ENCODE data around the gene PLEK2. TPM values are rescaled to one million over a fixed set of nuclear protein-coding genes. Genes with fewer than 3 reads are reported as not detected.
"Not testable (repeated sequence)": the region's sequence is repeated elsewhere in the genome, so short reads cannot be mapped to it uniquely, and the experiment has no call there.

PLEK2 gene

GRCh38 chr14:67345583-67345982 lies 66.4 kb downstream of the PLEK2 start:
- Histone ChIP-seq H3K27me3 (ENCODE audit: insufficient read depth, poor library complexity, severe bottlenecking) (no peaks in the 10 kb centered on the region), H3K27ac (replicated peaks) (no peak overlapping the region), H3K4me3 (replicated peaks; ENCODE audit: insufficient read depth, low read length) (no peak overlapping the region)
- no peak for DNase-seq (ENCODE audit: low read depth in 1 of 2, low spot score in 1 of 2)
- no peak for TF ChIP-seq SPI1 (IDR thresholded peaks at IDR 0.05; ENCODE audit: borderline replicate concordance, low read depth)
- TF ChIP-seq GABPA (IDR thresholded peaks at IDR 0.05; ENCODE audit: low read depth), result no peak
- TF ChIP-seq POLR2AphosphoS5 (IDR thresholded peaks at IDR 0.05; ENCODE audit: low read depth), result no peak
- TF ChIP-seq REST (IDR thresholded peaks at IDR 0.05; ENCODE audit: insufficient replicate concordance, low read depth), result no peak
- TF ChIP-seq CTCF (IDR thresholded peaks at IDR 0.05; ENCODE audit: insufficient read depth, low read length), result no peak

- H3K27ac ChIP-seq (replicated peaks), result no peak overlapping the region
- TF ChIP-seq CTCF (IDR thresholded peaks at IDR 0.05; ENCODE audit: insufficient read depth, low read length) (no peak), SPI1 (IDR thresholded peaks at IDR 0.05; ENCODE audit: borderline replicate concordance, low read depth) (no peak), REST (IDR thresholded peaks at IDR 0.05; ENCODE audit: insufficient replicate concordance, low read depth) (no peak), GABPA (IDR thresholded peaks at IDR 0.05; ENCODE audit: low read depth) (no peak), POLR2AphosphoS5 (IDR thresholded peaks at IDR 0.05; ENCODE audit: low read depth) (no peak)
- DNase-seq (ENCODE audit: low read depth in 1 of 2, low spot score in 1 of 2), result no peak
- H3K27me3 ChIP-seq (ENCODE audit: insufficient read depth, poor library complexity, severe bottlenecking), result no peaks in the 10 kb centered on the region
- H3K4me3 ChIP-seq (replicated peaks; ENCODE audit: insufficient read depth, low read length), result no peak overlapping the region
Measured at GRCh38 chr14:67343601-67344230, 68.2 kb downstream of the PLEK2 start.

DNA sequence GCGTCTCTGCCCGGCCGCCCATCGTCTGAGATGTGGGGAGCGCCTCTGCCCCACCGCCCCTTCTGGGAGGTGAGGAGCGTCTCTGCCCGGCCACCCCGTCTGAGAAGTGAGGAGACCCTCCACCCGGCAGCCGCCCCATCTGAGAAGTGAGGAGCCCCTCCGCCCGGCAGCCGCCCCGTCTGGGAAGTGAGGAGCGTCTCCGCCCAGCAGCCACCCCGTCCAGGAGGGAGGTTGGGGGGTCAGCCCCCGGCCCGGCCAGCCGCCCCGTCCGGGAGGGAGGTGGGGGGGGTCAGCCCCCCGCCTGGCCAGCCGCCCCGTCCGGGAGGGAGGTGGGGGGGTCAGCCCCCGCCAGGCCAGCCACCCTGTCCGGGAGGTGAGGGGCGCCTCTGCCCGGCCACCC lies 70.7 kb downstream of the PLEK2 start:
- not testable (repeated sequence) for DNase-seq (ENCODE audit: low read depth in 1 of 2, low spot score in 1 of 2); H3K4me3 ChIP-seq (replicated peaks; ENCODE audit: insufficient read depth, low read length); H3K27ac ChIP-seq (replicated peaks); H3K27me3 ChIP-seq (ENCODE audit: insufficient read depth, poor library complexity, severe bottlenecking)

Small RNA genes lying within 50 kb of the gene (microRNA-seq; reads per million reads assigned to microRNA genes)
- not detected for gene MIR5694
